HG02840 (cell line): ENCODE measurements around the gene POTEH.
"Not testable (repeated sequence)": the region's sequence is repeated elsewhere in the genome, so short reads cannot be mapped to it uniquely, and the experiment has no call there.

Experiments
- ATAC-seq: cut with Tn5 transposase; IDR thresholded peaks from one replicate; pipeline ENCODE4 v1.9.1; 2021; ENCODE audit warnings: mild to moderate bottlenecking, moderate library complexity, moderate number of reproducible peaks; ENCODE audit not compliant: unreplicated experiment, low FRiP score

POTEH gene

DNA sequence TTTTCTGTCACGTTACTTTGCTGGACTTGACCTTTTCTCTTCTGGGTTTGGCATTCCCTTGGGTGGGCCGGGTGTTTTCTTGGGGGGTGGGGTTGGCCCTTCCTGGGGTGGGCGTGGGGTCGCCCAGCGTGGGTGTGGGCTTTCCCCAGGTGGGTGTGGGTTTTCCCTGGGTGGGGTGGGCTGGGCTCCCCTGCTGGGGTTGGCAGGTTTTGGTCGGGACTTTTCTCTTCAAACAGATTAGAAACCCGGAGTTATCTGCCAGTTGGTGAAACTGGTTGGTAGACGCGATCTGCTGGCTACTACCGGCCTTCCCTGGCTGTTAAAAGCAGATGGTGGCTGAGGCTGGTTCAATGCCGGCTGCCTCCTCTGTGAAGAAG, at the start of gene POTEH:
TSS of gene POTEH (plus strand) at position 278 of the 377 bp plus-strand sequence. CDS start at position 330, 52 bp downstream.
- not testable (repeated sequence) for ATAC-seq

DNA sequence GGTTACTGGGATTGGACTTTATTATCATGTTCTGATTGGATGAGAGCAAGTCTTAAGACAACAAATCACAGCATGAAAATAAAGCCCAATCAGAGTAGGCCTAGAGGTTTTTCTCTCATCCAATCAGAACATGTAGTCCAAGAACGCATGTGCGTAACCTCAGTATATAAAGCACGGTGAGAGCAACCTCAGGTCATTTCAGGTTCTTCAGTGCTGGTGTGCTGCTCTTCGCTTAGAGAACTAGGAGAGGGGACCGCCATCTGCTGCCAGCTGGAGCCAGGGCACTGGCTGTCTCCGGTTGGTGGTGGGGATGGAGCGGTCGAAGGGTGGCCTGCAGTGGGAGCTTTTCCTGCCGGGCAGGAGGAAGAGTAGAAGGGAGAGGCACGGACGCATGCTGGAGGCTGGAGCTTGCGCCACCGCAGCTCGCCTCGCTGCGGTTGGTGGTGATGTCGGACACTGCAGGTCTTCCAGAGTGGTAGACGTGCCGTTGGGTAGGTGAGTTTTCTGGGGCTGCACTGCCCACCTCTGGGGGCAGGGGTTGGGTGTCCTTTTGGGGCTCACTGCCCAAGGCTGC, 47.5 kb upstream of the POTEH start:
- not testable (repeated sequence) for ATAC-seq

DNA sequence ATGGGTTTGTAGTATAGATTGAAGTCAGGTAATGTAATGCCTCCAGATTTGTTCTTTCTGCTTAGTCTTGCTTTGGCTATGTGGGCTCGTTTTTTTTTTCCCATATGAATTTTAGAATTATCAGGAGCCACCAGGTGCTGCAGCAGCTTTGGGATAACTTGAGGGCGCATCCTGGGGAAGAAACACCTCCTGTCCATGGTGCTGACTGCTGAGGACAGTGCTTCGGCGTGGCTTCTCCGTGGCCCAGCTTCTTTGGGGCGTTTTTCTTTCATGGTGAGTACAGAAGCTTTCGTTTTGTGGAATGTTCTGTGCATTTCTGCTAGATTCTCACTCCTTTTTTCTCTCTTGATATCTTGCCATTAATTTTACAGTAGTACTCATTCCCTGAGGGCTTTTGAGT, 37.9 kb upstream of the POTEH start:
- not testable (repeated sequence) for ATAC-seq

DNA sequence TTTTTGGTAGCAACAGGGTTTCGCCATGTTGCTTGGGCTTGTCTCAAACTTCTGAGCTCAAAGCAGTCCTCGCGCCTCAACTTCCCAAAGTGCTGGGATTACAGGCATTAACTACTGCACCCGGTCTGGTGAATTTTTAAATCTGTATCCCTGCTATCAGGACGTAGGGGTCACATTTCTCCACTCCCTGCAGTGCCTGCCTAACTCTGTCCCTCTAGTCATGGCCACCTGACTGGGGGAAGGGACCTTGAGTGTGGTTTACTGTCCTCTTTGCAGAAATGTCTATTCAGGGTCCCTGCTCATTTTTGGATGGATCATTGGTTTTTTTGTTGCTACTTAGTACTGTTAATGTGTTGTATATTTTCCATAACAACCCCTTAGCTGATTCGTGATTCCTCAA, 37.1 kb upstream of the POTEH start:
- not testable (repeated sequence) for ATAC-seq

DNA sequence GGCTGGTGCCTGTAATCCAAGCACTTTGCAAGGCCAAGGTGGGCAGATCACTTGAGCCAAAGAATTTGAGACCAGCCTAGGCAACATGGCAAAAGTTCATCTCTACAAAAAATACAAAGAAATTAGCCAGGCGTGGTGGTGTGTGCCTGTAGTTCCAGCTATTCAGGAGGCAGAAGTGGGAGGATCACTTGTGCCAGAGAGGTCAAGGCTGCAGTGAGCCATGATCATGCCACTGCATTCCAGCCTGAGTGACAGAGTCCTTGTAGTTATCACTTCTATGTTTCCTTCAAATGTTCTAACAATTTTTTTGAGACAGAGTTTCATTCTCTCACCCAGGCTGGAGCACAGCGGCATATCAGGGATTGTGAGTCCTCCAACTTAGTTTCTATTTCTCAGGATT, 36.6 kb upstream of the POTEH start:
- not testable (repeated sequence) for ATAC-seq

DNA sequence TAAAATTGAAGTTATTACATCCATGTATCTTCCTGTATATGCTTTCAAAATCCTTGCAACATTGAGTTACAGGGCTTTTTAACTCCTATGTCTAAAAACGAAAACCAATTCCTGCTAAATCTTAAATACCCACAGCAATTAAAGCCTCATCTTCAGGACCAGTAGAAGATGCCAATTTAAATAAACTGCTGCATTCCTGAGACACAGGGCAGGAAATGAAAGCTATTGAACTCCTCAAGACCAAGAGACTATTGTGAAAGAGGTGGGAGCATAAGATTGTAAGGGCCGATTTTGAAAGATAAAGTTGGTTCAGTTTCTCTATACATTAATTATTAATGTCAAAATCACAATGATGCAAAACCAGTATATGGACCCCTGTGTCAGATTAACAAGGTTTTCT, 28.7 kb upstream of the POTEH start:
- not testable (repeated sequence) for ATAC-seq

DNA sequence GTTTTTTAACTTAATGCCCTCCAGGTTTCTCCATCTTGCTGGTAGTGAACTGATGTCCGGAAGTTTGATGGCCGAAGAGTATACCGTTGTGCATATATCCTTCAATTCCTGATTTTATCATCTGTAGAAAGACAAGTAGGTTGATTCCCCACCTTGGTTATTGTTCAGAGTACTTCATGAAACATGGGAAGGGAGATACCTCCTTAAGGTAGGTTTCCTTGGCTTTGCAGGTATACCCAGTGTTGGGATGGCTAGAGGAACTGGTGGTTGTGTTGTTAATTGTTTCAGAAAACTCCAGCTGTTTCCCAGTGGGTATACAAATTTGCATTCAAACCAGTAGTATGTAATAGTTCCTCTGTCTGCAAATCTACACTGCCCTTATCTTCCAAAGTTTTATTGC, 25.1 kb upstream of the POTEH start:
- not testable (repeated sequence) for ATAC-seq

DNA sequence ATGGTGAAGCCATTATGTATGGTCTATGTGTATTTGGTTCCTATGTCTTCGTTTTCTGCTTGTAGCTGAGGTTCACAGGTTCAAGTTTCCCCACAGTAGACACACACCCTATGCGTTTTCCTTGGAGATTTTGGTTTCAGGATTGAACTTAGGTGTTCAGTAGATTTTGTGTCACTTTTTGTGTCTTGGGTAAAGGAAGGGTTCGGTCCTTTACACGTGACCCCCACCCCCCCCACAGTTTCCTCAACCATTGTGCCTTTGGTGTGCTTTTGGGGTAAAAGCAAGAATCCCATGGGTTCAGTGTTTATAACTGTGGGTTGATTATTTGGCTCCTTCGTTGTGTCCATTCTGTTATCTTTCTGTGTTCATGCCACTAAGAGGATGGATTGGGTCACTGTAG, 24.3 kb upstream of the POTEH start:
- ATAC-seq: not testable (repeated sequence)

DNA sequence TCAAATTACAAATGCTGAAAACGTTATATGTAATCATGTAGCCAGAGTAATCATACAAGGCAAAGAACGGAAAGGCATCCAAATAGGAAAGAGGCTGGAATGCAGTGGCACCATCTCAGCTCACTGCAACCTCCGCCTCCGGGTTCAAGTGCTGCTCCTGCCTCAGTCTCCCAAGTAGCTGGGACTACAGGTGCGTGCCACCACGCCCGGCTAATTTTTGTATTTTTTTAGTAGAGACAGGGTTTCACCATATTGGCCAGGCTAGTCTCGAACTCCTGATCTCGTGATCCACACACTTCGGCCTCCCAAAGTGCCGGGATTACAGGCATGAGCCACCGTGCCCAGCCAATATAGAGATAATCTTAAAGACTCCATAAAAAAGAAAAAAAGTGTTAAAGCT, 20.4 kb upstream of the POTEH start:
- not testable (repeated sequence) for ATAC-seq

DNA sequence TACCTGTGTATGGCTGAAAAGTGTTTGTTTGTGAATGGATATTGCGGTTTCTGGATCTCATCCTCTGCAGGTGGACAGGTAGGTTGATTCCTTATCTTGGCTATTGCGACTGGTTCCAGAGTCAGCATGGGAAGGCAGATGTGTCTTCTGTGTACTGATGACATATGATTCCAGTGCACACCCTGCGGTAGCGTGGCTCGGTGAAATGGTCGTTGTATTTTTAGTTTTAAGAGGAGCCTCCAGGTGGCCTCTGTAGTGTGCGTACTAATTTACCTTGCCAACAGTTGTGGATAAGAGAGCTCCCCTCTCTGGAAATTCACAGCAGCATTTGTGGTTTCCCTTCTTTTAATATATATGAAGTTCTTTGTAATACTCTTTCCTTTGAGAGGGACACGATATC, 10.1 kb upstream of the POTEH start:
- ATAC-seq: not testable (repeated sequence)

DNA sequence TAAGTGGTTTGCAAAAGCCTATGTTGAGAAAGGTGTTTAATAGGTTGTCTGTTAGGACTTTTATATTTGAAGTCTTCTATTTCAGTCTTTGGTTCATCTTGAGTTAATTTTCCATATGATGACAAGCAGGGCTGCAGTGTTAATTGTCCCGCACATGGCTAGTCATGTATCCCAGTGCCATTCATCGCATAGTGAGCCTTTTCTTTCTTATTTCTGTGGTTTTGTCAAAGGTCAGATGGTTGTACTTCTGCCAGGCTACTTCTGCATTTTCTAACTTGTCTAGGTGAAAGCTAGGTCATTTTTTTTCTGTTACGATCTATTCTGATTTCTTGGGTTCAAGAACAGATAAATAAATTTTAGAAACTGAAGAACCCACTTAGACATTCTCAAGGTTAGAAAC, 5.7 kb upstream of the POTEH start:
- ATAC-seq: not testable (repeated sequence)

DNA sequence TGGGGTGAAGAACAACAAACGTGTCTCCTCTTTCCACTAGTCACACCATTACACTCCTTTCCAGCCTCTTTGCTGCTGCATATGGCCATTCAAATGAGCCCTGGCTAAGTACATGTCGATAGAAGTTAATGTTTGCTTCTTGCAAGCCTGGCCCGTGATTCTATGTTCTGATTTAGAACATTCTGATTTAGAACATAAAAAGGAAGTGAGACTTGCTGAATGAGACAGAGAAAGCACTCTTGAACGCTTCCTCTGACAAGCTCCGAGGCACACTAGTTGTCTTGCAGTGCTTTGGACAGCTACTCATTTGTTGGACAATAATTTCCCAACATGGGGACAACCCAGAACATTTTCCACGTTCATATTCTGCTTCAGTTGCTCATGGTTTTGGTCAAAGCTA, 5.1 kb upstream of the POTEH start:
- ATAC-seq: not testable (repeated sequence)

DNA sequence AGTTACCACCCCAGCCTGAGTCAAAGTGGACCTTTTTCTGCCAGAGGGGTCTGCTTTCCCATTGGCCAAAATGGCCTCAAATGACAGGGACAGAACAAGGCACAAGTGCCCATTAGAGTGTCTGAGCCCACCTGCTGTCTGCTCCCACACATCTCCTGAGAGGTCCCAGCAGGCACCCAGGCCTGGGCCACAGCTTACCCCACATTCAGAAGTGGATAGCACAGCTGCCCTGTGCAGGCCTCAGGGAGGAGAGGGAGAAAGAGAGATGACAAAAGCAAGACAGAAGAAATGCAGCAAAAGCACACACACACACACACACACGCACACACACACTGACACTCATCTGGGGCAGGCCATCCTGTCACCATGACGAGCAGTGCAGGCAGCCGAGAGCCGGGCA, 4.2 kb upstream of the POTEH start:
- not testable (repeated sequence) for ATAC-seq

DNA sequence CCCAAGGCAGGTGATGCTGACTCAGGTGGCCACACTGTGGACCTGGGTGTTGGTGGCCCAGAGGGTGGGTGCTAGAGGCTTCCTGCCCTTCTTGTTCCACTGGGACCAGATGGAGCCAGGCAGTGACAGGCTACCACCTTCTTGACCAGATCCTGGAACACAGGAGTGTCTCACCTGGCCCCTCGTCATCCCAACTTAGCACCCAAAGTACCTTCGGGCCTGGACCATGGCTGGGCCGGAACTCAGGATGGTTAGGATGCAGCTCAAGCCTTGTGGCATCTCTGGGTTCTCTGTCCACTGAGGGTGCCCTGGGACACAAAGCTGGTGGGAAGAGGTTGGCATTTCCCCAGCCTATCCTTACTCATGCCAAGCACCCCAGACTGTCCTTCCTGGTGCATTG, 2.7 kb upstream of the POTEH start:
- ATAC-seq: not testable (repeated sequence)

DNA sequence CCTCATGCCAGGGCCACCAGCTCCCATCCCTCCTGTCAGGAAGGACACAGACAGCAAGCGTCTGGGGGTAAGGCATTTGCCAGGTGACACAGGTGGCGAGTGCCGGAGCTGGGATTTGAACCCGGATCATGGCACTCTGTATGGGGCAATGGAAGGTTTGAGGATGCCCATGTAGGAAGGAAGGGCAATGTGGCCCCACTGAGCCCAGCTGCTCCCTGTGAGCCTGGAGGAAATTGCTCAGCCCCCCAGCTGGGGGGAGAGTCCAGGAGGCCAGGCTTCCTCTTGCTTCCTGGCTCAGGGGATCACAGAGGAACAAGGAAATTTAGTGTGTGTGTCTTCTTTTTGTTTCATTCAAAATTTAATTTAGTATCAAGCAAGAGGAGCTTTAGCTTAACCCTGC, 2.1 kb upstream of the POTEH start:
- ATAC-seq: not testable (repeated sequence)

DNA sequence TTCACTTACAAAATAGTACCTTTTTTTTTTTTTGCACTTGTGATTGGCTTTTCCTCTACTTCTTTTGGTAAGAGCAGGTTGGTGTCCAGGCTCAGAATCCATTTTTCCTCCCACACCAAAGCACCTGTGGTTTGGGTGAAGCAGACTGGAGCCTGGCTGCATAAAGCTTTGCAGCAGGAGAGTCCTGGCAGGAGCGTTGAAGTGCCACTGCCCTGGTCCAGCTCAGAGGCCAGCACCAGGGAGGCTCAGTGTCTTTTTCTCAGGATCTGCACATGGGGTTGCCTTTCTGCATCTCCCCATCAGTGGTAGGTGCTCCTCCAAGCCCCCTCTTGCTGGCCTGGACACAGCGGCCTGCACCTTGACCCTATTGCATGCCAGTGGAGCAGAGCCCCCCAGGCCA, 1.7 kb upstream of the POTEH start:
- not testable (repeated sequence) for ATAC-seq

DNA sequence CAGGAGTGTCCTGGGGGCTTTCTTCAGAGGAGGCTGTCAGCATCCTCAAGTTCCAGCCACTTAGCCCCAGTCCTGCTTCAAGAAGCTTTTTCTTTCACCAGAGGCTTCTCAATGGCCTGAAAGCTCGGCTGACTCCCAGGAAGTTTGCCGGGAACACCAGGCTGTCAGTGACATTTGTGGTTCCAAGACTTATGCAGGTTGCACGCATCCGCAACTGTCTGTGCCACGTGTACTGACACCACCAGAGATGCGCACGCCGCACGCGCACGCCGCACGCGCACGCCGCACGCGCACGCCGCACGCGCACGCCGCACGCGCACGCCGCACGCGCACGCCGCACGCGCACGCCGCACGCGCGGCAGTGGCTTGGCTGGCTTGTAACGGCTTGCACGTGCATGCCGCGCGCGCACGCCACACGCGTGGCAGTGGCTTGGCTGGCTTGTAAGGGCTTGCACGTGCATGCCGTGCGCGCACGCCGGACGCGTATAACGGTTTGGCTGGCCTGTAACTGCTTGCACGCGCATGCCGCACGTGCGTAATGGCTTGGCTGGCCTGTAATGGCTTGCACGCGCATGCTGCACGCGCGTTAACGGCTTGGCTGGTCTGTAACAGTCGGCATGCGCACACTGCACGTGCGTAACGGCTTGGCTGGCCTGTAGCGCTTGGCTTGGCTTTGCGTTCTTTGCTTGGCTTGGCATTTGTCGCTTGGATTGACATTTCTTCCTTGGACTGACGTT, 646 bp upstream of the POTEH start:
- not testable (repeated sequence) for ATAC-seq

DNA sequence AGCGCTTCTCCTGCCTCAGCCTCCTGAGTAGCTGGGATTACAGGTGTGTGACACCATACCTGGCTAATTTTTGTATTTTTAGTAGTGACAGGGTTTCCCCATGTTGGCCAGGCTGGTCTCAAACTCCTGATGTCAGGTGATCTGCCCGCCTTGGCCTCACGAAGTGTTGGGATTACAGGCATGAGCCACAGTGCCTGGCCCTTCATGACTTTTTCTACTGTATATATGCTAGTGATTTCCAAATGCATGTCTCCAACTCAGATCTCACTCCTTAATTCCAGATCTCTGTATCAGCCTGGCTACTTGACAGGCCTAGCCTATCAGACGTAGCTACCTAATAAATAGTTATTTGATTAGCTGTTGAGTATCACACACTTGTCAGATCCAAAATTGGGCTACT, 23.8 kb downstream of the POTEH start:
- not testable (repeated sequence) for ATAC-seq

DNA sequence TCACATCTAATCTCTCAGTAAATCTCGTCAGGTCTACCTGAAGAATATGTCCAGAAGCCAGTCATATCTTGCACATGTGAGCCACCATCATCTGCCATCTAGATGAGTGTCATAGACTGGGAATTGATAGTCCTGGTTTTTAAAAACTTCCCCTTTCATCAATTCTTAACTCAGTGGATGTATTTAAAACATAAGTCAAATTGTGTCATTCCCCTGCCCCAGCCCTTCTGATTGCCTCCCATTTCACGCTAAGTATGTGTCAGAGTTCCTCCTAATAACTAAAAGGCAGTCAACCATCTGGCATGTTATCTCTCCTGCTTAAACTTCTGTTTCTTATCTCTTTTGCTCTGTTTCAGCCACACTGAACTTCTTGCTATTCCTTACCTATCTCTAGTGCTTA, 24.3 kb downstream of the POTEH start:
- not testable (repeated sequence) for ATAC-seq

DNA sequence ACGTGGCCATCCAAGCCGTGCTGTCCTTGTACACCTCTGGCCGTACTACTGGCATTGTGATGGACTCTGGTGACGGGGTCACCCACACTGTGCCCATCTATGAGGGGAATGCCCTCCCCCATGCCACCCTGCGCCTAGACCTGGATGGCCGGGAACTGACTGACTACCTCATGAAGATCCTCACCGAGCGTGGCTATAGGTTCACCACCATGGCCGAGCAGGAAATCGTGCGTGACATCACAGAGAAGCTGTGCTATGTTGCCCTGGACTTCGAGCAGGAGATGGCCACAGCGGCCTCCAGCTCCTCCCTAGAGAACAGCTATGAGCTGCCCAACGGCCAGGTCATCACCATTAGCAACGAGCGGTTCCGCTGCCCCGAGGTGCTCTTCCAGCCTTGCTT, 32.1 kb downstream of the POTEH start:
- ATAC-seq: not testable (repeated sequence)

DNA sequence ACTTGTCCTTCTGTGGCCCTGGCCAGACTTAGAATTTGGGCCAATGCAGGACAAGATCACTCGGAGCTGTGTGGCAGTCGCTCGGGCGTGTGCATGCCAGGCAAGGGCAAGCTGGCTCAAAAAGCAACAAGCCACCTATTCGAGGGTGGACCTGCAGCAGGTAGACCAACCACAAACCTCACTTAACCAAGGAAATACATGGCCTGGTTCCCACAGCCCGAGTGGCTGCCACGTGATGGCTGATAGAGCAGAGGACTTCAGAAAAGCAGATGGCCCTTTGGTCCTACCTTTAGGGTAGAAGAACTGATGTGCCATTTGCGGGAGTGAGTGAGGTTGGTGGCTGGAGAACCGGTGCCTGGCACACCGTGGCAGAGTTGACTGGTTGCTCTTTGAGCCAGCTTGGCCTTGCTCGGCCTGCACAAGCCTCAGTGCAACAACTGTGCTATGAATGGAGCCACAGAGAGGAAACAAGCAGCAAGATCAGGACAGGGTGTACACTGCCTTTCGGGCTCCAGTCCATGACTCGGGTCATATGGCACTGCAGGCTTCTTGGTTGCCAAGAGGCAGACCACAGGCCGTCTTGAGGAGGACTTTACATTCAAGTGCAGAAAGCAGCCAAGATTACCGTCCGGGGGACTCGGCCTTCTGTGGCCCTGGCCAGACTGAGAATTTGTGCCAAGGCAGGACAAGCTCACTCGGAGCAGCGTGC, 39.5 kb downstream of the POTEH start:
- not testable (repeated sequence) for ATAC-seq
